Stimulated activated CD4-positive, alpha-beta T cell treated with anti-CD3 and anti-CD28 coated beads, TNF-alpha, amount 100 ng/mL, for 24 hours (primary cell): ENCODE results near the gene TFPI.
"Not testable (repeated sequence)": the region's sequence is repeated elsewhere in the genome, so short reads cannot be mapped to it uniquely, and the experiment has no call there.

ENCODE experiments used
- DNase-seq, 3 experiments: peaks; one replicate each; pipeline ENCODE4 v3.0.0-alpha.2; 2020; ENCODE audit warnings: low read depth in 3 of 3

The TFPI gene

GRCh38 chr2:187552828-187553681 lies 1.2 kb downstream of the TFPI start:
- DNase-seq, result no peak

GRCh38 chr2:187552381-187552780 lies 1.9 kb downstream of the TFPI start:
- DNase-seq, result no peak

GRCh38 chr2:187550857-187551256 lies 3.4 kb downstream of the TFPI start:
- DNase-seq, result no peak

- DNase-seq, result no peak
Observed at GRCh38 chr2:187549951-187550555, 4.2 kb downstream of the TFPI start.

- no peak for DNase-seq
Observed at GRCh38 chr2:187549193-187549592, 5.0 kb downstream of the TFPI start.

GRCh38 chr2:187548656-187549055 lies 5.6 kb downstream of the TFPI start:
- no peak for DNase-seq

GRCh38 chr2:187547353-187547979 lies 6.8 kb downstream of the TFPI start:
- DNase-seq, result no peak

- no peak for DNase-seq
Observed at GRCh38 chr2:187546762-187547333, 7.4 kb downstream of the TFPI start.

- DNase-seq, result no peak
Observed at GRCh38 chr2:187545238-187545751, 8.9 kb downstream of the TFPI start.

GRCh38 chr2:187544371-187545080 lies 9.7 kb downstream of the TFPI start:
- DNase-seq, result no peak

GRCh38 chr2:187543488-187543887 lies 10.7 kb downstream of the TFPI start:
- DNase-seq, result no peak

- no peak for DNase-seq
Observed at GRCh38 chr2:187542123-187542522, 12.1 kb downstream of the TFPI start.

- no peak for DNase-seq
Observed at GRCh38 chr2:187541086-187542085, 12.8 kb downstream of the TFPI start.

- not testable (repeated sequence) for DNase-seq
Observed at GRCh38 chr2:187538222-187538621, 16.0 kb downstream of the TFPI start.

GRCh38 chr2:187535381-187535780 lies 18.9 kb downstream of the TFPI start:
- DNase-seq, result not testable (repeated sequence)

GRCh38 chr2:187532333-187533120 lies 21.7 kb downstream of the TFPI start:
- no peak for DNase-seq

GRCh38 chr2:187529977-187530721 lies 24.1 kb downstream of the TFPI start:
- DNase-seq, result no peak

- no peak for DNase-seq
Observed at GRCh38 chr2:187529248-187529976, 24.8 kb downstream of the TFPI start.
